Lower leg skin (tissue), 3 donors: ENCODE measurements around the gene SLCO2B1.

ENCODE experiments used
- CTCF ChIP-seq, 3 donors: fragments of 450-650 bp; IDR thresholded peaks; one replicate each; pipeline ENCODE4 v1.5.1; 2016; ENCODE audit warnings: antibody characterized with exemption in 3 of 3, mild to moderate bottlenecking in 3 of 3, moderate library complexity in 2 of 3
- POLR2A ChIP-seq, 2 donors: fragments of 450-650 bp; IDR thresholded peaks; one replicate each; pipeline ENCODE4 v1.6.1; 2016 to 2017; ENCODE audit warnings: antibody characterized with exemption in 2 of 2, mild to moderate bottlenecking in 1 of 2, moderate library complexity in 1 of 2

GRCh38 chr11:75147191-75147874 is 3.6 kb upstream of the SLCO2B1 start:
- TF ChIP-seq CTCF (IDR thresholded peaks at IDR 0.05) (no peak), POLR2A (IDR thresholded peaks at IDR 0.05) (no peak)
